Thoracic aorta (tissue), 2 donors: ENCODE results near the gene NCSTN. TPM values are rescaled to one million over a fixed set of nuclear protein-coding genes. Genes with fewer than 3 reads are reported as not detected.

Experiments used
- ATAC-seq: fragments of 150-250 bp; one replicate; pipeline ENCODE4 v1.8.0; 2017; ENCODE audit warnings: low read depth; ENCODE audit not compliant: insufficient number of reproducible peaks, low FRiP score
- DNase-seq: peaks from one replicate; pipeline ENCODE4 v3.0.0-alpha.2; 2020; ENCODE audit warnings: low spot score
- H3K27ac ChIP-seq, 2 donors: fragments of 200-600 bp; sonication (generic); 1 replicate in 1 of 2; 2 replicates in 1 of 2; pipeline ENCODE4 v1.5.1; 2016; ENCODE audit warnings: mild to moderate bottlenecking in 2 of 2, moderate library complexity in 2 of 2
- H3K27me3 ChIP-seq: fragments of 200-600 bp; sonication (generic); replicated peaks from 2 replicates; pipeline ENCODE4 v1.6.0; 2016; ENCODE audit warnings: mild to moderate bottlenecking; ENCODE audit not compliant: insufficient read depth
- H3K36me3 ChIP-seq: fragments of 200-600 bp; sonication (generic); one replicate; pipeline ENCODE4 v1.5.1; 2016
- H3K4me1 ChIP-seq, 2 donors: fragments of 200-600 bp; sonication (generic); 1 replicate in 1 of 2; 2 replicates in 1 of 2; pipeline versions ENCODE4 v1.5.1 to v1.6.0; 2016; ENCODE audit warnings: low read depth in 2 of 2, mild to moderate bottlenecking in 1 of 2; ENCODE audit not compliant: control insufficient read depth in 1 of 2
- H3K4me3 ChIP-seq: fragments of 200-600 bp; sonication (generic); 2 replicates; pipeline ENCODE4 v1.5.1; 2016; ENCODE audit warnings: mild to moderate bottlenecking
- H3K9me3 ChIP-seq: fragments of 200-600 bp; sonication (generic); 2 replicates; pipeline ENCODE4 v1.5.1; 2016
- CTCF ChIP-seq: fragments of 200-600 bp; sonication (generic); IDR thresholded peaks from one replicate; pipeline ENCODE4 v1.5.1; 2019; ENCODE audit warnings: antibody characterized with exemption
- total RNA-seq, 2 donors: library from RNA; depleted of rRNA; stranded (reverse); fragments of >200 nt; gene quantifications; one replicate each; pipeline versions ENCODE4 v1.1.0 to v1.2.3, GENCODE V29; 2016

NCSTN gene
- total RNA-seq, 2 donors from 2014 or later: 49.4 to 67.1 TPM

DNA sequence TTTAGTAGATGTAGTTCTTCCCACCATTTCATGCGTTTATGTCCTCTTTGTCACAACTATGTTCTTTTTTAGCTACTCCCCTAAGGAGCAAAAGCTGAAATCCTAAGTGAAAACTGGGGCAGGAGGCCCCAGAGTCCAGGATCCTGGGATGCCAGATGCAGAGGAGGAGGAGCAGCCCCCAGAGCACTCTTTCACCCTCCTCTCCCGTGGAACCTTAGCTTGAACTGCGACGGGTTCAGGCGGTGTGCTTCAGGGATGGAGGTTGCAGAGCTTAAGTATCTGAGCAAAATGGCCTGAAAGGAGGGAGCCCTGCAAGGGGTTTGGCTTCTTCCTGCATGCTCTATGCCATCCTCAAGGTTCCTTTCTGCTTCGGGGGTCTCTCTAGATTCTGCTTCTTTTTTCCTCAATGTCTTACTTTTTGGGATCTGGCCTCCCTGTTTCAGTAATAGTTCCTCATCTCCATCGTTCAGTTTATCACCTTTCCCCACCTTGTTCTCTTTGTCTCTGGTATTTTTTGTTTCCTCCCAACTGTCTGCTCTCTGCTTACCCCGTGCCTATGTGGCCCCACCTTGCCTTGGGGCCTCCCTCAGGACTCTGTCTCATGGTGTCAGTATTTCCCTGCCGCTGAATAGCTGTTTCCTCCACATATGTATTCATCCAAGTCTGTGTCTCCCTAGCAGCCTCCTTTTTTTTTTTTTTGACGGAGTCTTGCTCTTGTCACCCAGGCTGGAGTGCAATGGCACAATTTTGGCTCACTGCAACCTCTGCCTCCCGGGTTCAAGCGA lies 21.0 kb downstream of the NCSTN start:
- H3K4me3 ChIP-seq: no peak overlapping the region
- H3K36me3 ChIP-seq: no peaks in the 10 kb centered on the region
- no peak overlapping the region for H3K27ac ChIP-seq
- no peaks in the 10 kb centered on the region for H3K27me3 ChIP-seq
- H3K4me1 ChIP-seq: no peaks in the 10 kb centered on the region
- no peaks in the 10 kb centered on the region for H3K9me3 ChIP-seq
- DNase-seq (no peak), ATAC-seq (no peak)
- no peak for TF ChIP-seq CTCF

GRCh38 chr1:160365325-160365724 lies 22.1 kb downstream of the NCSTN start:
- H3K27me3 ChIP-seq: no peaks in the 10 kb centered on the region
- H3K36me3 ChIP-seq: no peaks in the 10 kb centered on the region
- ATAC-seq: no peak
- TF ChIP-seq CTCF: no peak
- no peak overlapping the region for H3K27ac ChIP-seq
- H3K4me3 ChIP-seq: no peak overlapping the region
- no peaks in the 10 kb centered on the region for H3K4me1 ChIP-seq
- DNase-seq: no peak
- H3K9me3 ChIP-seq: no peaks in the 10 kb centered on the region

- Histone ChIP-seq H3K4me3 (no peak within 1 kb of the TSS), H3K27me3 (no peaks in the 10 kb centered on the region), H3K36me3 (no peaks in the 10 kb centered on the region), H3K27ac (no peak within 1 kb of the TSS), H3K9me3 (no peaks in the 10 kb centered on the region), H3K4me1 (no peaks in the 10 kb centered on the region)
- no peak for TF ChIP-seq CTCF
- ATAC-seq (no peak), DNase-seq (no peak)
These were observed 23.7 kb downstream of the NCSTN start, which contains the start of gene NHLH1 for GRCh38 chr1:160366731-160367515. Gene NHLH1 (plus strand): TSS chr1:160367071. CDS start chr1:160370732, 3,661 bp downstream.

GRCh38 chr1:160367516-160367900 lies 24.3 kb downstream of the NCSTN start:
- Histone ChIP-seq H3K4me1 (no peaks in the 10 kb centered on the region), H3K36me3 (no peaks in the 10 kb centered on the region), H3K9me3 (no peaks in the 10 kb centered on the region), H3K27me3 (no peaks in the 10 kb centered on the region), H3K4me3 (no peak overlapping the region), H3K27ac (no peak overlapping the region)
- TF ChIP-seq CTCF: no peak
- ATAC-seq: no peak
- DNase-seq: no peak
